Activated naive CD8-positive, alpha-beta T cell treated with anti-CD3 and anti-CD28 coated beads, Interleukin-2, amount 50 U/mL, for 24 hours (primary cell): Measurements from ENCODE around the gene OR2G2.

Source experiments
- ATAC-seq: fragments of 150-1000 bp; cut with Tn5 transposase; one replicate; pipeline ENCODE4 v1.10.0; 2021
- DNase-seq: peaks from one replicate; pipeline ENCODE4 v3.0.0; 2021
- H3K27ac Mint-ChIP-seq: one replicate; pipeline ENCODE4 v1.8.0; 2021; ENCODE audit warnings: mild to moderate bottlenecking, mixed read lengths
- H3K27me3 Mint-ChIP-seq: one replicate; pipeline ENCODE4 v1.8.0; 2021; ENCODE audit warnings: mixed read lengths
- H3K36me3 Mint-ChIP-seq: one replicate; pipeline ENCODE4 v1.8.0; 2021; ENCODE audit warnings: low read depth, mixed read lengths
- H3K4me1 Mint-ChIP-seq: one replicate; pipeline ENCODE4 v1.8.0; 2021; ENCODE audit warnings: mixed read lengths
- H3K4me3 Mint-ChIP-seq: one replicate; pipeline ENCODE4 v1.8.0; 2021; ENCODE audit warnings: mild to moderate bottlenecking, moderate library complexity, mixed read lengths
- H3K9me3 Mint-ChIP-seq: one replicate; pipeline ENCODE4 v1.8.0; 2021; ENCODE audit warnings: mixed read lengths

Gene OR2G2, protein sequence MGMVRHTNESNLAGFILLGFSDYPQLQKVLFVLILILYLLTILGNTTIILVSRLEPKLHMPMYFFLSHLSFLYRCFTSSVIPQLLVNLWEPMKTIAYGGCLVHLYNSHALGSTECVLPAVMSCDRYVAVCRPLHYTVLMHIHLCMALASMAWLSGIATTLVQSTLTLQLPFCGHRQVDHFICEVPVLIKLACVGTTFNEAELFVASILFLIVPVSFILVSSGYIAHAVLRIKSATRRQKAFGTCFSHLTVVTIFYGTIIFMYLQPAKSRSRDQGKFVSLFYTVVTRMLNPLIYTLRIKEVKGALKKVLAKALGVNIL

DNA sequence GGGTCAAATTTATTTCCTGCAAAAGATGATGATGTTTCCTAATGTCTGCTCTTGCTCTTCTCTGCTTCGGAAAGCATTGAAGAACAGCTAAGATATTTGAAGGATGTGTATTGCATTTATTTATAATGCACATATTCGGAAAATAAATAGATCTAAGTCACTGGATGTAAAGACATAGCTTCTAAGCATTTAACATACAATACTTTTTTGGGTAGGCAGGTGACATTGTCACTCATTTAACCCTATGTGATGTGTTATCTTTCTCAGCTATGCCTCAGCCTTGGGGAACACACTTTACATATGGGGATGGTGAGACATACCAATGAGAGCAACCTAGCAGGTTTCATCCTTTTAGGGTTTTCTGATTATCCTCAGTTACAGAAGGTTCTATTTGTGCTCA lies at the start of gene OR2G2:
OR2G2 (plus strand) TSS at position 301 of the 400 bp plus-strand sequence; CDS start at position 301, 0 bp downstream.
- H3K4me3 Mint-ChIP-seq, result no peak within 1 kb of the TSS
- peaks cover 8% of the 10 kb centered on the region for H3K9me3 Mint-ChIP-seq
- no peak for ATAC-seq
- H3K36me3 Mint-ChIP-seq, result no peaks in the 10 kb centered on the region
- no peaks in the 10 kb centered on the region for H3K4me1 Mint-ChIP-seq
- H3K27ac Mint-ChIP-seq, result no peak within 1 kb of the TSS
- H3K27me3 Mint-ChIP-seq, result no peaks in the 10 kb centered on the region
- DNase-seq, result no peak

DNA sequence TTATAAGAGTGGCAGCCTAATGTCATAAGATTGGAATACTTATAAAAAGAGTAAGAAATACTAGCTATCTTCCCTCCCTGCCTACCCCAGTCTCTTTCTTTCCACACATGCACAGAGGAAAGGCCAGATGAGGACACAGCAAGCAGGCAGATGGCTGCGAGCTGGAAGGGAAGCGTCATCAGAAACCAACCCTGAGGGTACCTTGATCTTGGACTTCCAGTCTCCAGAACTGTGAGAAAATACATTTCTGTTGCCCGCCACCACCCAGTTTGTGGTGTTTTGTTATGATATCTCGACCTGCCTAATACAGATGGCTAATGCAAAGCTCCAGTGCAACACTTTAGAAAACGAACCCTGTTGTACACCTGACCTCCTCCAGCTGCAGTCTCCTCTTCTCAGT lies 49.6 kb upstream of the OR2G2 start:
- Mint-ChIP-seq H3K27ac (no peak overlapping the region), H3K9me3 (no peaks in the 10 kb centered on the region), H3K36me3 (no peaks in the 10 kb centered on the region), H3K27me3 (peaks cover 6% of the 10 kb centered on the region), H3K4me1 (peaks cover 2% of the 10 kb centered on the region), H3K4me3 (no peak overlapping the region)
- DNase-seq (no peak), ATAC-seq (no peak)

DNA sequence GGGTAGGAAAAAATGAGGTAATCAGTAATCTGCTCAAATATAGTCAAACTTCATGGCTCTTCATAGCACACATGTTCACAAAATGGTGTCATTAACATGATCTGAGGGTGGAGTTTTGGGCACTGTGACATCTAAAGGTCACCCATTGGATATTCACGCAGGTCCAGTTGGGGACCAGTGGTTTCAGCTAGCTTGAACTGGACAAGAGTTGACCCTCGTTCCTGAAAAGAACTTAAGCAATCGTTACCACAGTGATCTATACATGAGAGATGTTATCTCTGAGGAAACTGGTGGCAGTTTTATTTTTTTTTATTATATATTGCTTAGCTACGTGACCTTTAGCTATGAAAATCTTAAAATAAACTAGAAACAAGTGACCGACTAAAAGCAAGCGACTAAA lies 48.9 kb upstream of the OR2G2 start:
- Mint-ChIP-seq H3K36me3 (no peaks in the 10 kb centered on the region), H3K27me3 (peaks cover 6% of the 10 kb centered on the region), H3K27ac (no peak overlapping the region), H3K4me1 (peaks cover 2% of the 10 kb centered on the region), H3K9me3 (no peaks in the 10 kb centered on the region), H3K4me3 (no peak overlapping the region)
- DNase-seq (no peak), ATAC-seq (no peak)

DNA sequence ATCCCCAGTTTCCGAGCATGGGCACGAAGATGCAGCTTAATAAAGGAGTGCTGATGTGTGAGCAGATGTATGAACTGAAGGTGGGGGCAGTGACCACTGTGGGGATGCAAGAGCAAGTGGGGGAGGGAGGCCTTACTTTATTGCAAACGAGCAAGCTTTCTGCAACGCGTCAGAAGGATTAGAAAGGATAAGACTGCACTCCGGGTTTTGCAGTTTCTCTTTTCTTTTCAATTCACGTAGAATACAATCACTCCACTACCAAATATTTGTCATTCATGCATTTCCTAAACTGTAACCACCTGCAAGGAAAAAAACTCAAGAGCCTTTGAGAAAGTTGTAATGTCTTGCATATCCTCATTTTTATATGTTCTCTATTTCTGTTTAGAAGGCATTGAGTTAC lies 47.6 kb upstream of the OR2G2 start:
- Mint-ChIP-seq H3K36me3 (no peaks in the 10 kb centered on the region), H3K27me3 (peaks cover 6% of the 10 kb centered on the region), H3K9me3 (no peaks in the 10 kb centered on the region), H3K4me3 (no peak overlapping the region), H3K27ac (no peak overlapping the region), H3K4me1 (peaks cover 2% of the 10 kb centered on the region)
- no peak for ATAC-seq
- no peak for DNase-seq

DNA sequence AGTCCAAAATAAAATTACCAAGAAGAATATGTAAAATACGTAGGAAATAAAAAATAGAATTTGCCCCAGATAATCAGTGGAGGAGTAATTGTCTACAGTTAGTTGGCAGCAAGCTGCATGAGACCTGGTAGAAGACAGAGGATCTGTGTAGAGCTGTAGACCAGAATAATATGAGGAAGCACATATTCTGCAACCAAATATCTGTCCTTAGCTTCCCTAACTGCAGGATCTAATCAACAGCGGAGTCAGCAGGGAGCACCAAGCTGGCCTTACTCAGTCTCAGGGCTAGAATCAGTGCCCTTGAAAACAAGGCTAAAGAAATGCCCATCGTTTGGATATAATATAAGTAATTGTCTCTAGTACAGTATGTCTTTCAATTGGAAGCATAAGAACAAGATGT lies 45.3 kb upstream of the OR2G2 start:
- H3K27ac Mint-ChIP-seq, result no peak overlapping the region
- H3K27me3 Mint-ChIP-seq, result peaks cover 3% of the 10 kb centered on the region
- no peak overlapping the region for H3K4me3 Mint-ChIP-seq
- H3K36me3 Mint-ChIP-seq, result no peaks in the 10 kb centered on the region
- DNase-seq (no peak), ATAC-seq (no peak)
- no peaks in the 10 kb centered on the region for H3K9me3 Mint-ChIP-seq
- H3K4me1 Mint-ChIP-seq, result no peaks in the 10 kb centered on the region

DNA sequence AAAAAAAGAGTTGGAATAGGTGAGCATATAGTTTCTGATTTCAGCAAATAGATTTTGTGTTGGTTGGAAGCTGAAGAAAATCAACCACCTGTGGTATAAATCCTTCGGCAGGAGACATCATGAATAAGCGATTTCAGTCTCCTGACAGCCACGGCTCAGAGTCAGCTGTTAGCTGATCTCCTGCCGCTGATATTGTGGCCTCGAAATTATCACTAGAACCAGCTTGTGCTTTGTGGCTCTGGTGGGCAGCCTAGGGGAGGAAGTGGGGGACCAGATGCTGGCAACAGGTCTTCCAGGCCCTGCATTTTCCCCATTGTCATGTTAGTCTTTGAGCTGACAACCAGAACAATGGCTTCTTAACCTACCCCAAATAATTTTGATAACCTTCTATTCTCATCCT lies 40.1 kb upstream of the OR2G2 start:
- no peak overlapping the region for H3K27ac Mint-ChIP-seq
- no peak overlapping the region for H3K4me3 Mint-ChIP-seq
- H3K4me1 Mint-ChIP-seq, result peaks cover 10% of the 10 kb centered on the region
- no peak for DNase-seq
- H3K36me3 Mint-ChIP-seq, result no peaks in the 10 kb centered on the region
- no peak for ATAC-seq
- H3K9me3 Mint-ChIP-seq, result no peaks in the 10 kb centered on the region
- peaks cover 13% of the 10 kb centered on the region for H3K27me3 Mint-ChIP-seq

DNA sequence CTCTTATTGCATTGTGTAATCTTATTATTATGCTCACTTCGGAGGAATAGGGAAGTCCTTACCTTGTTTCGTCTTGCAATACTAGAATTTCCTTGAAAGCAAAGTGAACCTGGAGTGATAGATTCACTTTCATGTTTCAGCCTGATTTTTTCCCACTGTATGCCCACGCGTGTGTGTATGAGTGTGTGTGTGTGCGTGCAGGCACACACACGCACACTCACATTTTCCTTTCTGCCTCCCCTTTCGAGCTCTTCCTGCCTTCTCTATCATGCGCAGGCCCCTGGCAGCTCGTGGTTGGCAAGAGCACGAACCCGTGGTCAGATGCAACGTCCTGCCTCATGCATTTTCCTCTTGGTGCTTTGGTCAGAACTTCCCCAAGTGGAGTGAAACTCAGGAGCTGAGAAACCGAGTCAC lies 39.4 kb upstream of the OR2G2 start, which contains the start of gene GCSAML:
GCSAML (plus strand) TSS at position 366 of the 414 bp plus-strand sequence. CDS start 58 bp downstream, outside the sequence.
- H3K27me3 Mint-ChIP-seq, result peaks cover 13% of the 10 kb centered on the region
- H3K27ac Mint-ChIP-seq, result no peak within 1 kb of the TSS
- peak; percentile 28 for ATAC-seq
- H3K9me3 Mint-ChIP-seq, result no peaks in the 10 kb centered on the region
- H3K36me3 Mint-ChIP-seq, result no peaks in the 10 kb centered on the region
- H3K4me3 Mint-ChIP-seq, result no peak within 1 kb of the TSS
- DNase-seq, result peak; percentile 9
- H3K4me1 Mint-ChIP-seq, result peaks cover 10% of the 10 kb centered on the region

DNA sequence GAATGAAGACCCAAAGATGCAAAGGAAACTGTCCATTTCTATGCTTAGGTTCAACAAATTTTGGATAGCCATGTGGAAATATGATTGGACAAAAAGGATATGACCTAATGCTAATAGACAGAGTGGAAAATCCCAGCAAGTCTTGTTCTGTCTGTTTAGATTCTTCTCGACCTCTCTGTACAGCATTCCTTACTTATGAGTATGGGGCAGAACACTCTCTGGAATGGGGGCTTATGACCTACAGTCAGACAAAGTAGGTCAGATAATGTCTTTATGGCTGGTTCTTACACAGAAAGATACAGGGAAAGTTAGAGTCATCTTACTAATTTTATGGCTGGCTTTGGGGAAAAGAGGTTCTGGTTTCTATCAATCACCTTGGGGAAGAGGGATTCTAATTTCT lies 36.4 kb upstream of the OR2G2 start:
- H3K9me3 Mint-ChIP-seq, result no peaks in the 10 kb centered on the region
- H3K27ac Mint-ChIP-seq, result no peak overlapping the region
- DNase-seq, result no peak
- H3K36me3 Mint-ChIP-seq, result peaks cover under 1% of the 10 kb centered on the region
- H3K4me3 Mint-ChIP-seq, result no peak overlapping the region
- peaks cover 10% of the 10 kb centered on the region for H3K4me1 Mint-ChIP-seq
- ATAC-seq, result no peak
- H3K27me3 Mint-ChIP-seq, result peaks cover 13% of the 10 kb centered on the region

DNA sequence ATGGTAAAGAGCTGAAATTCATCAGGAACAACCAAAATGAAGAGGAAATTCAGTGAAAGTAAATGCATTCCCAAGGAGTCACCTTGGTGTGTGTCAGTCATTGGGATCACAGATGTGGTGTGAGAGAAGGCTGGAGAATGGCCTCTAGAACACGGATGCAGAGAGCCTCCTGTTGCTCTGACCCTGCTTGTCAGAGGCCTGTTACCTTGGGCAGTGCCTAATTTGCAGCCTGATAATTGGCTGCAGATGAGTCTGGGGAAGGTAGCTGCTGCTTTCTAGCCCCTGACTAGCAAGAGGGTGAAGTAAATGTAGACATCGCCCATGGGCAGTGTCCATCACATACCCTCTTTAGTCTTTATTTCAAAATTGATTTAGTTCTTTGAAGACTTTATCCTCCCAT lies 35.9 kb upstream of the OR2G2 start:
- Mint-ChIP-seq H3K9me3 (no peaks in the 10 kb centered on the region), H3K4me1 (peaks cover 13% of the 10 kb centered on the region), H3K36me3 (peaks cover 1% of the 10 kb centered on the region), H3K4me3 (no peak overlapping the region), H3K27ac (no peak overlapping the region), H3K27me3 (peaks cover 11% of the 10 kb centered on the region)
- no peak for DNase-seq
- ATAC-seq, result no peak

DNA sequence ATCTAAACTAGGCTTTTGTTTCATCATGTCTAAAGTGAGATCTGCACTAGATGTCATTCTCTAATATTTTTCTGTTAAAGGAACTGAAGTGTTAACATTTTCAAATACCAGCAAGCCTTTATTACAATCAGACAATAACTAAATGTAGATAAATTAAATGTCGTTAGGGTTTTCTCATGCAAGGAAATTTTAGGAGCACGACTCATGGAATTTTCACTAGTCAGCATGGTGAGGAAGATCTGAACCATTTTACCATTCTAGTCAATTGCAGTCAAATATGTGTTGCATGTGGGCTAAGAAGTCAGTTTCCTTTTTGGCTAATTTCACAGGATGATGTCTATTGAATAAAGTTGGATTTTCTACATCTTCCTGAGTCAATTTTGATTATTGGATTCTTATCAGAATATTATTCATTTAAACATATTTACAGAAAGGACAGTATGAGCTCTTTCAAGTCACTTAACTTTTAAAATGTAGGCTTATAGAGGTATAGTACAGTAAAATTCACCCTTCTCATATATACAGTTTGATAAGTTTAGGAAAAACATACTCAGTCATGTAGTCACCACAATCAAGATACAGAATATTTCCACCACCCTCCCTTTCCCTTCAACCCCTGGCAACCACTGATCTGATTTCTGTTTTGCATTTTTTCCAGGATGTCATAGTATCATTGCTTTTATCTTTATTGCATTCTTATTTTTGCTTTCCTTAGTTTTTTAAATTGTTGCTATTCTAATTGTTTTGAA lies 30.1 kb upstream of the OR2G2 start:
- Mint-ChIP-seq H3K27ac (no peak overlapping the region), H3K9me3 (no peaks in the 10 kb centered on the region), H3K27me3 (no peaks in the 10 kb centered on the region), H3K4me1 (peaks cover 16% of the 10 kb centered on the region), H3K4me3 (no peak overlapping the region), H3K36me3 (peaks cover 1% of the 10 kb centered on the region)
- DNase-seq (no peak), ATAC-seq (peak; percentile 63)

DNA sequence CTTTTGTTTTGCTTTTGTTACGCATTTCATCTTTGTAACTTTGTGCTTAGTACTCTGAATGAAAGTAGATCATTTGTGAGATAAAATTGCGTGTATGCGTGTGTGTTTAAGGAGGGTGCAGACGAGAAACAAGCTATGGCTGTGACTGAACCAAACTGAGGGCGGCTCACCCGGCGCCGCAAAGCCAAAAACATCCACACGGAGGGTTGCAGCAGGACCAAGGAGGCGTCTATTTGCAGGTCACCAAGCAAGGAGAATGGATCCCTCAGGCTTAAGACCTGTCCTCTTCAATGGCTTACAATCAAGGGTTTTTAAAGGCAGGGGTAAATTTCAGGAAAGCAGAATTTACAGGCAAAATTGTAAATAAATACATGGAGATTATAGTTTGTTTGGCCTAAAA lies 26.4 kb upstream of the OR2G2 start:
- H3K27me3 Mint-ChIP-seq, result no peaks in the 10 kb centered on the region
- no peak for DNase-seq
- no peak overlapping the region for H3K27ac Mint-ChIP-seq
- peaks cover 16% of the 10 kb centered on the region for H3K4me1 Mint-ChIP-seq
- H3K4me3 Mint-ChIP-seq, result no peak overlapping the region
- ATAC-seq, result no peak
- peaks cover 1% of the 10 kb centered on the region for H3K36me3 Mint-ChIP-seq
- H3K9me3 Mint-ChIP-seq, result no peaks in the 10 kb centered on the region

DNA sequence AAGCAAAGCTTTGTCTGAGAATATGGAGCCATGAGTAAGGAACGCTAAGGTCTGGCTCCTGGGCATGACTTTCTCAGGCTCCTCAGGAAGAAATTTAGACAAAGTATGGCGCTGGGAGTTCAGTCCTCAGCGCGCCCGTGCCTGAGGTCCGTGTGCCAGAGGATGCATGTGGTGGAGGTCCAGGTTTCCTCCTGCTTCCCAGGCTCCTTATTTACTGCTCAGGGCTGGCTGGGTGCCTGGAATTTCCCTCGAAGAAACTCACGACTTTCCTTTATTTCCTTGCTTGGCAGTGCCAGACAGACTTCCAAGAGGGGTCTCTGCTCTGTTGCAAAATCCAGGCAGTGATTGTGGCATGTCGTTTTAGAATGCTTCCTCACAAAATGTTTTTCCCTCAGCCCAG lies 26.0 kb upstream of the OR2G2 start:
- no peaks in the 10 kb centered on the region for H3K9me3 Mint-ChIP-seq
- H3K27ac Mint-ChIP-seq, result no peak overlapping the region
- ATAC-seq, result no peak
- no peak overlapping the region for H3K4me3 Mint-ChIP-seq
- peaks cover 14% of the 10 kb centered on the region for H3K4me1 Mint-ChIP-seq
- H3K27me3 Mint-ChIP-seq, result no peaks in the 10 kb centered on the region
- H3K36me3 Mint-ChIP-seq, result no peaks in the 10 kb centered on the region
- no peak for DNase-seq

DNA sequence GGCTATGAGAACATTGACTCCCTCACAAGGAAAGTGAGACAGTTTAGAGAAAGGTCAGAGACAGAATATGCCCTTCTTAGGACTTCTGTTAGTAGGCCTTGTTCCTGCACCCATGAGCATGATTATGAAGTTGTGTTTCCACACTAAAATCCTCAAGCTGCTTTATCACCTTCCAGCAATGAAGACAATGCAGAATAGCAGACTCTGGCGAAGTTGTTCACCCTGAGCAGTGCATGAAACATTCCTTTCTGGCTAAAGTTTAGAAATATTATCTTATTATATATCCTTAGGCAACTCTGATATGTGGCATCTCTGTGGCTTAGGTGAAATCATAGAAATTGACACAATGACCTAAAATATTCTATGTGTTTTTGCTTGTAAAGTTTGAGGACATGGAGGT lies 13.9 kb upstream of the OR2G2 start:
- Mint-ChIP-seq H3K4me1 (no peaks in the 10 kb centered on the region), H3K36me3 (no peaks in the 10 kb centered on the region), H3K9me3 (peaks cover 16% of the 10 kb centered on the region), H3K4me3 (no peak overlapping the region), H3K27me3 (peaks cover 10% of the 10 kb centered on the region), H3K27ac (no peak overlapping the region)
- no peak for ATAC-seq
- no peak for DNase-seq

DNA sequence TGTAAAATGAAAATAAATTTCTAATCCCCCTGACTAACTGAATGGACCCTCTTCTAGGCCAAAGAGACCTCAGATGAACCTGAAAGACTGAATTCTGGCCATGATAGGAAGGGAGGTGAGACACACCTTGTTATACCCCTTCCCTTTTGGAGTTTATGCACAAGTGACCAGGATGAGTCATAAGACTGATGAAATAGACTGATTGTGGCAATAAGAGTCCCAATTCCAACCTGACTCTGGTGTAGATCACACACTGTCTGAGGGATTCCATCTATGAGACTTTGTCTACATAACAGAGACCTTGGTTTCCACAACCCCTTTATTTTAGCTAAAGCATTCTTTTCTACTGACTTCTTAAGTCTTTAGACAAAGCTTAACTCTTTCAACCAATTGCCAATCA lies 13.5 kb upstream of the OR2G2 start:
- no peaks in the 10 kb centered on the region for H3K36me3 Mint-ChIP-seq

DNA sequence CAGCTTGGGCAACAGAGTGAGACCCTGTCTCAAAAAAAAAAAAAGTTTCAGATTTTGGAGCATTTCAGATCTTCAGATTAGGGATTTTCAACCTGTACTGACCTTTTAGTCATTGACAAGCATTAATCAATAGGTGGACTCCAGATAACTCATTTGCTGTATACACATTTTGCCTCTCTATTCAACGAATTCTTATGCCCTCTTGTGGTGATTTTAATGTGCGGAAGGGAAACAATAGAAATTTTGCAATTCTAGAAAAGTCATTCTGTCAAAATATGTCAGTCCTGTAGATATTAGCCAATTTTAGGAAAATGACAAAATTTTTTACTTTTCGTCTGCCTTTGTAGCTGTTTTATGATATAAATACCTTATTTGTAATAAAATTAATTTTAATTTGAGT lies 11.6 kb upstream of the OR2G2 start:
- H3K27me3 Mint-ChIP-seq, result peaks cover 7% of the 10 kb centered on the region
- no peak overlapping the region for H3K4me3 Mint-ChIP-seq
- ATAC-seq, result no peak
- H3K27ac Mint-ChIP-seq, result no peak overlapping the region
- H3K9me3 Mint-ChIP-seq, result peaks cover 5% of the 10 kb centered on the region
- DNase-seq, result no peak
- no peaks in the 10 kb centered on the region for H3K4me1 Mint-ChIP-seq
- no peaks in the 10 kb centered on the region for H3K36me3 Mint-ChIP-seq

More for the DNA sequence above, 13.5 kb upstream of the OR2G2 start:
- Mint-ChIP-seq H3K27ac (no peak overlapping the region), H3K27me3 (peaks cover 9% of the 10 kb centered on the region), H3K9me3 (peaks cover 16% of the 10 kb centered on the region), H3K4me3 (no peak overlapping the region), H3K4me1 (no peaks in the 10 kb centered on the region)
- DNase-seq (no peak), ATAC-seq (no peak)
